ENCODE measurements around the gene SH2B2. TPM values are rescaled to one million over a fixed set of nuclear protein-coding genes. Genes with fewer than 3 reads are reported as not detected.
A peak's percentile ranks its signal among the peaks of the same experiment; 100 is the strongest.

Gene SH2B2
- total RNA-seq, 1 donor from 2014 or later, result 11.5 TPM

GRCh38 chr7:102288285-102288930, 1.7 kb downstream of the SH2B2 start:
- H3K9me3 Mint-ChIP-seq (ENCODE audit: low read depth), result no peaks in the 10 kb centered on the region
- peak overlapping the region; percentile 61 for H3K4me3 Mint-ChIP-seq (ENCODE audit: low read depth)
- no peaks in the 10 kb centered on the region for H3K36me3 Mint-ChIP-seq (ENCODE audit: insufficient read depth)
- no peak for DNase-seq (ENCODE audit: low spot score, unreplicated experiment)
- no peak overlapping the region for H3K27ac Mint-ChIP-seq
- H3K4me1 Mint-ChIP-seq (ENCODE audit: low read depth), result peaks cover 4% of the 10 kb centered on the region
- TF ChIP-seq, protein P1, sequence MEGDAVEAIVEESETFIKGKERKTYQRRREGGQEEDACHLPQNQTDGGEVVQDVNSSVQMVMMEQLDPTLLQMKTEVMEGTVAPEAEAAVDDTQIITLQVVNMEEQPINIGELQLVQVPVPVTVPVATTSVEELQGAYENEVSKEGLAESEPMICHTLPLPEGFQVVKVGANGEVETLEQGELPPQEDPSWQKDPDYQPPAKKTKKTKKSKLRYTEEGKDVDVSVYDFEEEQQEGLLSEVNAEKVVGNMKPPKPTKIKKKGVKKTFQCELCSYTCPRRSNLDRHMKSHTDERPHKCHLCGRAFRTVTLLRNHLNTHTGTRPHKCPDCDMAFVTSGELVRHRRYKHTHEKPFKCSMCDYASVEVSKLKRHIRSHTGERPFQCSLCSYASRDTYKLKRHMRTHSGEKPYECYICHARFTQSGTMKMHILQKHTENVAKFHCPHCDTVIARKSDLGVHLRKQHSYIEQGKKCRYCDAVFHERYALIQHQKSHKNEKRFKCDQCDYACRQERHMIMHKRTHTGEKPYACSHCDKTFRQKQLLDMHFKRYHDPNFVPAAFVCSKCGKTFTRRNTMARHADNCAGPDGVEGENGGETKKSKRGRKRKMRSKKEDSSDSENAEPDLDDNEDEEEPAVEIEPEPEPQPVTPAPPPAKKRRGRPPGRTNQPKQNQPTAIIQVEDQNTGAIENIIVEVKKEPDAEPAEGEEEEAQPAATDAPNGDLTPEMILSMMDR (IDR thresholded peaks at IDR 0.05; ENCODE audit: unreplicated experiment), result no peak
- peaks cover 18% of the 10 kb centered on the region for H3K27me3 Mint-ChIP-seq

DNA sequence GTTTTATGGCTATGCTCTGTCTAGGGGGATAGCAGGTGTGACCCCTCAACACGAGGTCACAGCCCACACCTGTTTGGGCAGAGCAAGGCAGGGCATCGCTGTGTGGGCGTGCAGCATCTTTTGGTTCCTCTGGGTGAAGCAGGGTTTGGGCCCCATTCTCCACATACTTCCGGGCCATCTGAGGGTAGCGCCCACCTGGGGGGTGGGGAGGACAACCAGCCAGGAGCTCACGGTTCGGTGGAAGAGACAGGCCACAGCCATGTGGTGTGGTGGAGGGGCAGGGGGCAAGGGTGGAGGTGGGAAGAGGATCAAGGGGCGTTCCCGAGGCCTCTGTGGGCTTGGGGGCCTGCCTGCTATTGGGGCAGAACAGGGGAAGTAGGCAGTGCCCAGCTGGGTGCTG, 2.4 kb downstream of the SH2B2 start:
- H3K9me3 Mint-ChIP-seq (ENCODE audit: low read depth), result no peaks in the 10 kb centered on the region
- TF ChIP-seq, protein P1 (IDR thresholded peaks at IDR 0.05; ENCODE audit: unreplicated experiment), result no peak
- H3K4me1 Mint-ChIP-seq (ENCODE audit: low read depth), result peaks cover 4% of the 10 kb centered on the region
- no peak overlapping the region for H3K27ac Mint-ChIP-seq
- H3K4me3 Mint-ChIP-seq (ENCODE audit: low read depth), result peak overlapping the region; percentile 26
- DNase-seq (ENCODE audit: low spot score, unreplicated experiment), result no peak
- no peaks in the 10 kb centered on the region for H3K36me3 Mint-ChIP-seq (ENCODE audit: insufficient read depth)
- peaks cover 18% of the 10 kb centered on the region for H3K27me3 Mint-ChIP-seq

DNA sequence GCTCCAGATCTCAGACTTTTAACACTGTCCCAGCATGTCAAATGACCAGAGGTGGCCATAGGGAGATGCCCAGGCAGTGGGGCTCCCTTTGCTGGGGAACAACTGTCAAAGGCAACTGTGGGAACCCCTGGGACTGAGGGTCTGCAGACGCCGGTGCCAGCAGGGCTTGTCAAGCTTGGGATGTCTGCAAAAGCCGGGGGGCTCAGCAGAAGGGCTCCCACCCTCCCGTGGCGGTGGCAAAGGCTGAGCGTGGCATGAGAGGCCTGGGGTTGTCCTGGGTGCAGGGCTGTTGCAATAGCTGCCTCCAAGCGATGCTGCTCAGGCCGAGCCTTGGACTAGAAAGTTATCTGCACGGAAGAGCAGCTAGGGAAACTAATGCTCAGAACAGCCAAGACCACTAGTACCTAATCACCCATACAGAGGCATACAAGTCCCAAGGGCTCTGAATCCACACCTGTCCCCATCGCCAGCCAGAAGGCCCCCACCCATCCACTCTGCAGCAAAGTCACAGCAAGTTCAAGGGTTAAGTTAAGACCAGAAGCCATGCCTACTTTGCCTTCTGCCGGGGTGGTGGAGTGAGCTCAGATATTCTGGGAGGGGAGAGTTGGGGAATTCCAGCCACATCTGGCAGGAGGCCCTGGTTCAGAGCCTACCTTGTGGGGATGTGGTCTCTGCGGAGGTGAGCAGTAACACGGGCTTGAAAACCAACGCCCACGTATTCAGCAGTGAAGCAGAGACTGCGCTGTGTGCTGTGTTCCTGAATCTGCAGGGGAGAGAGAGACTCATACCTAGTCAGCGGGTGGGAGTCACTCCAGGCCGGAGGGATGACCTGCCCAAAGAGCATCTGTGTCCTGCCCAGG, 4.6 kb downstream of the SH2B2 start:
- Mint-ChIP-seq H3K27ac (peak overlapping the region; percentile 59), H3K9me3 (ENCODE audit: low read depth) (no peaks in the 10 kb centered on the region), H3K4me3 (ENCODE audit: low read depth) (no peak overlapping the region), H3K36me3 (ENCODE audit: insufficient read depth) (no peaks in the 10 kb centered on the region), H3K27me3 (peaks cover 14% of the 10 kb centered on the region), H3K4me1 (ENCODE audit: low read depth) (peaks cover 11% of the 10 kb centered on the region)
- no peak for DNase-seq (ENCODE audit: low spot score, unreplicated experiment)
- TF ChIP-seq, protein P1 (IDR thresholded peaks at IDR 0.05; ENCODE audit: unreplicated experiment), result no peak

GRCh38 chr7:102291916-102292267, 5.2 kb downstream of the SH2B2 start:
- Mint-ChIP-seq H3K36me3 (ENCODE audit: insufficient read depth) (no peaks in the 10 kb centered on the region), H3K4me1 (ENCODE audit: low read depth) (peaks cover 11% of the 10 kb centered on the region), H3K27me3 (peaks cover 14% of the 10 kb centered on the region), H3K4me3 (ENCODE audit: low read depth) (no peak overlapping the region), H3K9me3 (ENCODE audit: low read depth) (no peaks in the 10 kb centered on the region), H3K27ac (no peak overlapping the region)
- DNase-seq (ENCODE audit: low spot score, unreplicated experiment), result no peak
- TF ChIP-seq, protein P1 (IDR thresholded peaks at IDR 0.05; ENCODE audit: unreplicated experiment), result no peak

DNA sequence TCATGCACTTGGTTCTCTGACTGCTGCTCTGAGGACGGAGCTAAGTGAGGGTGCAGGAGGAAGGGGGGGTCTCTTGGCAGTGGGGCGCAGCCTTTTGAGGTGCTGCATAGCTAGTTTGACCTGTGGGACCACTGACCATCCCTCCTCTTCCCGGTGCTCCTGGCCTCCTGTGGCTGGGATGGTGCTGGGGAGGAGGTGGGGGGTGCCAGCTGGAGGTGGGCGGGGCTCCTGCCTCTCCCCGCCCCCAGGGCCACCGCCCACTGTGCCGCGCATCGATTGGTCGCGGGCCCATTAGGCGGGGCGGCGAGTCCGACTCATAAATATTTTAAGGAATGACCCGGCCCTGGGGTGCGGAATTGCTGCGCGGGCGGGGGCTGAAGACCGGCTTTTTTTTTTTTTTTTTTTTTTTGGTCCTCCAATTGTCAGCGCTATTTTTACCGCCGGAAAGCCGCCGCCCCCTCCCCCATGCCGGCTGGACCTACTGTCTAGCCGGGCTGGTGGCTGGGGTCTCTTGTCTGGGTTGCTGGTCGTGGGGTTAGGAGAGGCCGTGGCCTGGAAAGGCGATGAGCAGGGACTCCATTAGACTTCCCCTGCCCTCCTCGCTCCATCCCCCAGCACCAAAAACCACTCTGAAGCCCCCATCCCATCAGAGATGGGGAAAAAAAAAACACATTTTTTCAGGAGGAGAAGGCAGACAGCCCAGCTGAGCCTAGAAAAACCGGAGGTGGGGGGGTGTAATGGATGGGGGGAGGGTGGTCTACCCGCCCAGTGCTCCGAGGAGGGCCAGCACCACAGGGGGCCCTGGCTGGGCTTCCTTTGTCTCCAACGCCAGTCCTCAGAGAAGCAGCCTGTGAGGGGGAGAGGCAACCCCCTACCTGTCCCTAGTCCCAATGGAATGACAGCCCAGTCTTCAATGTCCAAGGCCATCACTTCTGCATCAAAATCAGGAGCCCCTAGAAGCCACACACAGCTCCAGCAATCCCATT, 6.4 kb downstream of the SH2B2 start:
- DNase-seq (ENCODE audit: low spot score, unreplicated experiment), result no peak
- TF ChIP-seq, protein P1 (IDR thresholded peaks at IDR 0.05; ENCODE audit: unreplicated experiment), result no peak
- H3K36me3 Mint-ChIP-seq (ENCODE audit: insufficient read depth), result peaks cover 1% of the 10 kb centered on the region
- no peak overlapping the region for H3K4me3 Mint-ChIP-seq (ENCODE audit: low read depth)
- H3K4me1 Mint-ChIP-seq (ENCODE audit: low read depth), result peaks cover 11% of the 10 kb centered on the region
- peaks cover 16% of the 10 kb centered on the region for H3K27me3 Mint-ChIP-seq
- H3K27ac Mint-ChIP-seq, result no peak overlapping the region
- H3K9me3 Mint-ChIP-seq (ENCODE audit: low read depth), result no peaks in the 10 kb centered on the region

Data from progenitor cell of endocrine pancreas (in vitro differentiated cells).